Vagina (tissue), 2 donors: ENCODE measurements around the gene PLEKHM3. TPM values are rescaled to one million over a fixed set of nuclear protein-coding genes. Genes with fewer than 3 reads are reported as not detected.

Source experiments
- DNase-seq, 2 donors: peaks; one replicate each; pipeline ENCODE4 v3.0.0-alpha.2; 2017; ENCODE audit errors: extremely low spot score in 2 of 2
- H3K27ac ChIP-seq: fragments of 200-600 bp; sonication (generic); one replicate; pipeline ENCODE4 v1.5.1; 2019
- H3K27me3 ChIP-seq: fragments of 200-600 bp; sonication (generic); one replicate; pipeline ENCODE4 v1.5.1; 2019
- H3K36me3 ChIP-seq, 2 donors: fragments of 200-600 bp; sonication (generic); one replicate each; pipeline ENCODE4 v1.5.1; 2017 to 2019
- H3K4me1 ChIP-seq: fragments of 200-600 bp; sonication (generic); one replicate; pipeline ENCODE4 v1.5.1; 2019
- H3K4me3 ChIP-seq, 2 donors: fragments of 200-600 bp; sonication (generic); 1 replicate in 1 of 2; 2 replicates in 1 of 2; pipeline ENCODE4 v1.5.1; 2016 to 2019
- H3K9me3 ChIP-seq: fragments of 200-600 bp; sonication (generic); one replicate; pipeline ENCODE4 v1.5.1; 2019
- CTCF ChIP-seq, 3 experiments: fragments of 450-650 bp in 2 of 3; fragments of 200-600 bp in 1 of 3; sonication (generic) in 1 of 3; IDR thresholded peaks; one replicate each; pipeline ENCODE4 v1.5.1; 2017 to 2019; ENCODE audit warnings: antibody characterized with exemption in 3 of 3, mild to moderate bottlenecking in 2 of 3, moderate library complexity in 2 of 3
- POLR2A ChIP-seq, 2 donors: fragments of 450-650 bp; IDR thresholded peaks; one replicate each; pipeline ENCODE4 v1.6.1; 2017; ENCODE audit warnings: antibody characterized with exemption in 2 of 2, mild to moderate bottlenecking in 2 of 2, moderate library complexity in 2 of 2
- POLR2AphosphoS5 ChIP-seq, 2 donors: sonication (generic); formaldehyde crosslinking; IDR thresholded peaks; one replicate each; pipeline ENCODE4 v1.9.0; 2017; ENCODE audit warnings: antibody characterized with exemption in 2 of 2, mild to moderate bottlenecking in 2 of 2, low read depth in 1 of 2; ENCODE audit not compliant: insufficient read depth in 1 of 2
- intact Hi-C: fragments of 100-400 bp; cut with DNase I; formaldehyde crosslinking; loops from one replicate; pipeline ENCODE4 v1.15.1; 2023
- total RNA-seq: library from RNA; depleted of rRNA; stranded (reverse); fragments of >200 nt; gene quantifications from one replicate; pipeline ENCODE4 v1.2.3, GENCODE V29; 2016

Gene PLEKHM3
- total RNA-seq, 1 donor from 2014 or later: 21.4 TPM

GRCh38 chr2:207901829-207902228, 123.5 kb downstream of the PLEKHM3 start:
- Histone ChIP-seq H3K4me1 (no peaks in the 10 kb centered on the region), H3K36me3 (peaks cover 0 to 12% of the 10 kb centered on the region in 2 donors), H3K4me3 (no peak overlapping the region), H3K27me3 (no peaks in the 10 kb centered on the region), H3K27ac (no peak overlapping the region), H3K9me3 (no peaks in the 10 kb centered on the region)
- DNase-seq: no peak
- TF ChIP-seq POLR2AphosphoS5 (IDR thresholded peaks at IDR 0.05; ENCODE audit: insufficient read depth in 1 of 2, low read depth in 1 of 2): no peak
- no peak for TF ChIP-seq POLR2A (IDR thresholded peaks at IDR 0.05)
- TF ChIP-seq CTCF (IDR thresholded peaks at IDR 0.05): no peak
- intact Hi-C loops: no loop called here

DNA sequence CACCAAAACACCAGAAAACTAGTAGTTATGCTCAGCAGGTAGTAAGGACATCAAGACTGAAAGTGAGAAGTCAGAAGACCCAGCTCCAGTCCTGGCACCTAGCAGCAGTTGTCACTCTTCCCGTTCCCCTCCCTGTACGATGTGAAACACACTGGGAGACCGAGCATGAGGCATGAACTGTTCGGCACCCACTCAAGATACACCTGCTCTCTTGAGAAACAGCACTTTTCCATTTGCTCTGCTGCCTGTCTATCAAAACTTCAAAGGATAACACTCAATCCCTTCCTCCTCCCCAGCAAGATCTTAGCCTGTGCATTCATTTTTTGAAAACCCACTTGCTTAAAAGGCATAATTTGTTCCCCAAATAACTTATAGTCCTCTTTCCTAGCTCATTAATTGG, 123.9 kb downstream of the PLEKHM3 start:
- H3K27ac ChIP-seq: no peak overlapping the region
- H3K27me3 ChIP-seq: no peaks in the 10 kb centered on the region
- TF ChIP-seq CTCF (IDR thresholded peaks at IDR 0.05) (no peak), POLR2AphosphoS5 (IDR thresholded peaks at IDR 0.05; ENCODE audit: insufficient read depth in 1 of 2, low read depth in 1 of 2) (no peak), POLR2A (IDR thresholded peaks at IDR 0.05) (no peak)
- no peak overlapping the region for H3K4me3 ChIP-seq
- H3K36me3 ChIP-seq: peaks cover 0 to 12% of the 10 kb centered on the region in 2 donors
- no peaks in the 10 kb centered on the region for H3K9me3 ChIP-seq
- DNase-seq: no peak
- no peaks in the 10 kb centered on the region for H3K4me1 ChIP-seq
- intact Hi-C loops: no loop called here

- intact Hi-C loops: no loop called here
- H3K27ac ChIP-seq: no peak overlapping the region
These were observed 127.0 kb downstream of the PLEKHM3 start for GRCh38 chr2:207898354-207898695.

GRCh38 chr2:207897541-207898353, 127.6 kb downstream of the PLEKHM3 start:
- no peak for DNase-seq
- H3K9me3 ChIP-seq: no peaks in the 10 kb centered on the region
- no peak overlapping the region for H3K4me3 ChIP-seq
- intact Hi-C loops: no loop called here
- no peak overlapping the region for H3K27ac ChIP-seq
- H3K36me3 ChIP-seq: peaks cover 0 to 12% of the 10 kb centered on the region in 2 donors
- H3K27me3 ChIP-seq: no peaks in the 10 kb centered on the region
- TF ChIP-seq POLR2AphosphoS5 (IDR thresholded peaks at IDR 0.05; ENCODE audit: insufficient read depth in 1 of 2, low read depth in 1 of 2) (no peak), CTCF (IDR thresholded peaks at IDR 0.05) (no peak), POLR2A (IDR thresholded peaks at IDR 0.05) (no peak)
- H3K4me1 ChIP-seq: peaks cover 11% of the 10 kb centered on the region

More at GRCh38 chr2:207898354-207898695, 127.0 kb downstream of the PLEKHM3 start:
- H3K4me3 ChIP-seq: no peak overlapping the region
- no peaks in the 10 kb centered on the region for H3K9me3 ChIP-seq
- DNase-seq: no peak
- no peaks in the 10 kb centered on the region for H3K27me3 ChIP-seq
- peaks cover 6% of the 10 kb centered on the region for H3K4me1 ChIP-seq
- H3K36me3 ChIP-seq: peaks cover 0 to 12% of the 10 kb centered on the region in 2 donors
- TF ChIP-seq CTCF (IDR thresholded peaks at IDR 0.05) (no peak), POLR2A (IDR thresholded peaks at IDR 0.05) (no peak), POLR2AphosphoS5 (IDR thresholded peaks at IDR 0.05; ENCODE audit: insufficient read depth in 1 of 2, low read depth in 1 of 2) (no peak)
